Measurements from ENCODE around the gene AMOTL2.

AMOTL2 gene

DNA sequence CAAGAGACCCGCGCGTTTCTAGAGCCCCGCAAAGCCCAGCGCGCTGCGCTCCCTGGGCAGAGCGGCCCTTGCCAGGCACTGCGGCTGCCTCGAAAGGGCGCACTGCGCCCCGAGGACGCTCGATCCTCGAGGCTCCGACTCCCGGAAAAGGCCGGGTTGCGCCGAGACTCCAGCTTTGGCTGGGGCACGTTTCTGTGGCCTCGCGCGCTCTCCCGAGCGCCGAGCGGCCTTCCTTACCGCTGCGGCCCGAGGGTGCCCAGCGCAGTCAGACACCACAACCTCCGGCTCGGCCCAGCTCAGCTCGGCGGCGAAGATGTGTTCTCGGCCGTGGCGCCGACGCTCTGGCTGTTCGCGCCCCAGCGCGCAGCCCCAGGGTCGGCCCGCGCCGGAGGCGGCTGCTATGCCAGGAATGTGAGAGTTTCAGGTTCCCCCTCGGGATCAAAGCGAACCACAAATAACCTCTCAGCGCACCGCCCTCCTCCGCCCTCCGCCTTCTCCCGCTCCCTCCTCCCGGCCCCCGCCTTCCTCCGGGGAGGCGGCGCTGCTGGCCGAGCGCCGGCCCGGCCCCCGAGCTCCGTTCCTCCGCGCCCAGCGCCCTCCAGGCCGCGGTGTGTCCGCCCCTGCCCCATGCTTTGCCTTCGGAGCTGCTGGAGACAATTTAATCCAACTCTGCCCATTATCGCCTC is at the start of gene AMOTL2:
AMOTL2 (minus strand) TSS at position 343 of the 686 bp plus-strand sequence. CDS start 3,014 bp downstream, outside the sequence.
- no peak for DNase-seq (ENCODE audit: low read depth)

DNA sequence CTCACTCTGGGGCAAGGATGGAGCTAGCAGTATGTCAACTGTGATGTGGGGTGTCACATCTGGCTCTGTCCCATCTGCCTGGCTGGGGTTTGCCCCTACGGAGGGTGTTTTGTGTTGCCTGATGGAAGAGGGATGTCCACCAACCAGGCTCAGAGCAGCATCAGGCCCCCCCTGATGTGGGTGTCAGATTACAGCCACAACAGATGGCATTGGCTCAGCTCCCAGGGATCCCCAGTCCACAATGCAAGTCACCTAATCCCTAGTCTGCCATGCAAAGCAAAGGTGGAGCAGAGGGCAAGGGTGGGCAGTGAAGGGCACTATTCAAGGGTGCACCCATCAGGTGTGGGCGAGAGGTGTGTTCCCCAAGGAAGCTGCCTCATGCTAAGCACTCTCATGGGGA is 48.9 kb upstream of the AMOTL2 start:
- no peak for DNase-seq (ENCODE audit: low read depth)

DNA sequence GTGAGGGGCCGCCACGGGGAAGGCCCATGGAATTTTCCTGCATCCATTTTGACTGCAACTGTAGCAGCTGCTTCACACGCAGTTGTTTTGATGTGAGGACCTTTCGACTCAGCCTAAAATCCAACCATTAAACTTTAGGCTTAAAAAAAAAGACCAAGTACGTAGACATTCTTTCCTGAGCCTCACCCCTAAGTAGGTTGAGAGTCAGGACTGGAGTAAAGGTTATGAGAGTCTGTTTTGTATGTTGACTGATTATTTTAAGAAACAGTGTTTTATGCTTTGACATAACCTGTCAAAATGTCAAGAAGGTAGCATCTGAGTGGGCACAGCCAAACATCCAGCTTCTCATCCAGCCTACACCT is 45.7 kb upstream of the AMOTL2 start:
- DNase-seq (ENCODE audit: low read depth) = no peak

DNA sequence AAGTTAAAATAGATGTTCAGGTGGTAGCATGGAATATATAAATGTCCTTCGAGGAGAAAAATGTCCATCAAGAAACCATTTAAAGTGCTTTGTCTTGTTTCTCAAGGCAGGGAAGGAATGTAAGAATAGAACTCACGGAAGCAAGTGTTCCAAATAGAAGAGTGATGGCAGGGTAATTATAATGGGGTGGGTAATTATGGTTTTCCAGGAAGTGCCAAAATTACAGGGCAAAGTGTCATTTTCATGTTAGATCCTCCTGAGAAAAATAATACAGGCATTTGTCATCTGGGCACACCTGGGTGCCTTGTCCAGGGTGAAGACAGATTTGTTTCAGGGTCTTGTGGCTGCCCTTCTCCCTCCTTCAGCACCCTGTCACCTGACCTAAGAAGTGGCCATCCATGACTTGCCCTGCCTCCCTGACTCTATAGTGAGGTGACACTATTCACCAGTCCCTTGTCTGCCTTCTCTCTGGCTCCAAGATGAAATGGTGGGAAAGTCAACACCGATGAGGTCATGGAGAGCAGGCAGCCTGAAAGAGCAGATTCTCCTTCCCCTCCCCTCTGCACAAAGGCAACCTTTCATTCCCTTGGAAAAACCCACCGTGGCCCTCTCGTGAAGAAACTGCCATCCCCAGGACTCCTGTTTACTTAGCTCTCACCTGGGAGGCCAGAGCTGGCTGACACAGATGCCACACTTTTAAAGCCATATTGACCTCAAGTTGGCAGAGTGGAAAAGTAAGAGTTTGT is 45.1 kb upstream of the AMOTL2 start:
- no peak for DNase-seq (ENCODE audit: low read depth)

DNA sequence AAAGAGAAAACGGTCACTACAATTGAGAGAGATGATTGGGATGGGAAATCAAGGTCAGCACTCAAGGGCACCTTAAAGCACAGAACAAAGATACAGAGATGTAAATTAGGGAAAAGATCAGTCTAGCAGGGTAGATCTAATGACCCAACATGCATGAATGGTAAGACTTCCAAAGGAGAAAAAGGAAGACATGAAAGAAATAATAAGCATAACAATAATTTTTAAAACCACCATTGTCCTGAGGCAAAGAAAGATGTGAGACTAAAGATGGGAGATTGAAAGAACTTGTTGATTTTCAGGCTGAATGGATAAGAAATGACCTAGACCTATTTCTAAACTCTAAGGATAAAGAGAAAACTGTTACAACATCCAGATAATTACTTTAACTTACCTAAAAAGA is 34.8 kb upstream of the AMOTL2 start:
- DNase-seq (ENCODE audit: low read depth) = no peak

DNA sequence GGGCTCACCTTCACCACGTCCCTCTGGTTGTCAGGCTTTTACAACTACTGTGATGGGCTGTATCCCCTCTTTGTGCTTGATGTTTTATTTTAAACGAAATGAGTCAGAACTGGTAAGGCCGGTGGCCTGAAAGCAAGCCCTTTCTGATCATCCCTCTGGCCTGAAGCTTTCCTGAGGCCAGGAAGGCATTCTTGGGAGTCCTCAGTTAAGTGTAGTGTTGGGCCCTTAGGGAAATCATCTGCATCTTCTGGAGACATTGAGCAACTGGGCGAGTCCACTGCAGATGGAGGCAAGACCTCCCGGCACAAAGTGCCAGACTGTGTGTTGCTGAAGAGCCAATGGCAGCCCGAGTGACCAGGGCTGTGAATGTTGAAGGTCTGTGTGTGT is 33.0 kb upstream of the AMOTL2 start:
- no peak for DNase-seq (ENCODE audit: low read depth)

DNA sequence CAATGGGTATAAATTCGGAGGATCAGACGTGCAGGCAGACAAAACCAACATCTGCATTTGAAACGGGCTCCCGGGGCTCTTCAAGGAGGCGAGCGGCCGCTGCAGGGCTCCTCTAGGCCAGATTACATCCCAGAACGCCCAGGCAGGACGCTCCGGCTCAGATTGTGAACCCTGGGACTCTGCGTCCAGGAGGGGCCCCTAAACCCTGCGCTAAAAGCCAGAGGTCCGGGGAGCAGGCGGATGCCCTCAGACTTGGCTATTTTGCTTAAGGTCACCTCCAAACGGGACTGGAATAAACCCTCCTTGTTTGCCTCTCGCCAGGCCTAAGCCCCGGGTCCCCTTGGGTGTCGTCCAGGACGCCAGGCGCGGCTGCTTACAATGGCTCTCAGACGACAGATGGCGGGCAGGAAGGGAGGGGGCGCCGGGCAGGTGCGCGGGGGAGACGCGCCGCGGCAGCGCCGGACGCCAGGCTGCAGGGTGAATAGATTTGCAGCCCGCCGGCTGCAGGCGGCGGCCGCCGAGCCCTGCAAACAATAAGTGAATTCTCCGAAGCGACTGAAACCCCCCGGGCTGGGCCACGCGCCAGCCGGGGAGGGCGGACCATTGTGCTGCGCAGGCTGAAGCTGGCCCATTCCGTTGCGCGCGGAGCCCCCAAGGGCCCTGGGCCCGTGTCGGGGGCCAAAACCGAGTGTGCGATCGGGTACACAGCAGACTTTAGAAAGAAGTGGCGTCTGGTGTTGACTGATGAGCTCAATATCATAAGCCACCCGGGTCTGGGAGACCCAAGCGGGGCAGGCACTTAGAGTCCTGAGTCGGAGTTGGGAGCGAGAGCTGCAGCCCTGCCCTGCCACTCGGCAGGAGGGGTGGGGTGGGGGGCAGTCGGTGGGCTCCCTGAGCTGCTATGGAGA is 32.3 kb upstream of the AMOTL2 start:
- no peak for DNase-seq (ENCODE audit: low read depth)

DNA sequence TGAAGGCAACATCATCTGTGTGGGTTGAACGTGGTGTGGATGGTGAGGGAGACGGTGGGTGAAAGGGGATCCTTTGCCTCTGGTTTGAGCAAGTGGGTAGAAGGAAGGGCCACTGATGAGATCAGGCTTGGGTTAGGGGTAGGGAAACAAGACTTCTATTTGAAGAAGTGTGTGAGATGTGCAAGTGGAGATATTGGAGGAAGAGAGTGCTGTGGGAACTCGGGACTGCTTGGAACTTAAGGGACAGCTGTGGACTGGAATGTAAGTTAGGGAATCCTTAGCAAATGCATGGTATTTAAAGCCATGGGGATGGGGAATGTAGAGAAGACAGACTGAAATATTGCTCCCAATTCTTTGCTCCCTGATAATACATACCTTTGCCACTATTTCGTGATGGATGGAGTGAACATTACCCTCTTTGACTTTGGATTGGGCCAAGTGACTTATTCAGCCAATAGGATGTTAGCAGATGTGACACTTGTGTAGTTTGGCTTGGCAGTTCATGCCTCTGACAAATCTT is 30.2 kb upstream of the AMOTL2 start:
- no peak for DNase-seq (ENCODE audit: low read depth)

DNA sequence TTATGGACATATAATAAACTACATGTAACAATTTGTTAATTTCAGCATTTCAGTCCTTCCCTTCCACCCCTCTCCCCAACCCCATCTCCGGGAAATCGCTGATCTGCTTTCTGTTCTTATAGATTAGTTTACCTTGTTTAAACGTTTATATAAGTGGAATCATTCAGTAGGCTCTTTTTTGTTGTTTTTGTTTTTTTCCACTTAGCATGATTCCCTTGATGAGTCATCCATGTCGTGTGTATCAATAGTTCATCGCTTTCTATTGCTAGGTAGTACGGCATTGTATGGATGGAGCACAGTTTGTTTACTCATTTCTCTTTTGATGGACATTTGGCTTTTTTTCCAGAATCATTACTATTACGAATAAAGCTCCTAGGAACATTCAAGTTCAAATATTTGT is 23.5 kb upstream of the AMOTL2 start:
- DNase-seq (ENCODE audit: low read depth) = no peak

DNA sequence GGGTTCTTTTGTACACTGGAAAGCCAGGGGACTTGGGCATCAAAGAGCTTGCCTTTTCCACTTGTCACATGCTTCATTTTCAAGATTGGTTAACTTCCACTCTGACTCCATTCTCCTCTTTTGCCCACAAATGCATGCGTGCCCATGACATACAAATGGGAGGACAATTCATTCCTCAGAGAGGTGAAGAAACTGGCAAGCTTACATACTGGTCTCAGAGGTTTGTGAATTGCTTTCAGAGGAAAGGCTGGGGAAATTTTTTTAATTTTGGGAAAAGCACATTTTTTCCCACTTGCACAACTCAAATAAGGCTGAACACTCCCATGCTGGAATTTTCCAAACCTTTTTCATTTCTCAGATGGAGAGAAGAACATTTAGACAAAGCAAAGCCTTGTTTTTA is 20.9 kb upstream of the AMOTL2 start:
- DNase-seq (ENCODE audit: low read depth) = no peak

DNA sequence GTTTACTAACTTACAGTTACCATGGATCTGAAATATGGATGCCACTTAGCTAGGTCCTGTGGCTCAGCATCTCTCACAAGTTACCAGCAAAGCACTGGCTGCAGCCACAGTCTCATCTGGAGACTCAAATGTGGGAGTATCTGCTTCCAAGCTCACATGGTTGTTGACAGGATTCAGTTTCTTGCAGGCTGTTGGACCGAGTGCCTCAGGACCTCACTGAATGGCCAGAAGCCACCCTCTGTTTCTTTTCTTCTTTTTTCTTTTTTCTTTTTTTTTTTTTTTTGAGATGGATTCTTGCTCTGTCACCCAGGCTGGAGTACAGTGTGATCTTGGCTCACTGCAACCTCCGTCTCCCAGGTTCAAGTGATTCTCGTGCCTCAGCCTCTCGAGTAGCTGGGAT is 20.1 kb upstream of the AMOTL2 start:
- no peak for DNase-seq (ENCODE audit: low read depth)

DNA sequence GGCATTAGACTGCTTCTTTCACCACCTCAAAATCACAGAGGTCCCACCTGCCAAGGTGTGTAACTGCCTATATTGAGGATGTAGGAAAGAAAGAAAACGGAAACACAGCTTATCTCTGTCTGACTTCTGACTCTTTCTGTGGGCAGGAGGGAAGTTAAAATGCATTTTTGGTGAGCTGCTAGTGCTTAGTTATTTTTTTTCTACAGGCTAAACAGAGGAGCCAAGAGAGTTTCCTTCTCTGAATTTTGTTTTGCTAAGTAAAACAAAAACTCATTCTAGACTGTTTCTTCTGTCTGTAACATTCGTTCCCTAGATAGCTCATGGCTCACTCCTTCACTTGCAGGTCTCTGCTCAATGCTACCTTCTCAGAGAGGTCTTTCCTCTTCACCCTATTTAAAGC is 18.8 kb upstream of the AMOTL2 start:
- no peak for DNase-seq (ENCODE audit: low read depth)

DNA sequence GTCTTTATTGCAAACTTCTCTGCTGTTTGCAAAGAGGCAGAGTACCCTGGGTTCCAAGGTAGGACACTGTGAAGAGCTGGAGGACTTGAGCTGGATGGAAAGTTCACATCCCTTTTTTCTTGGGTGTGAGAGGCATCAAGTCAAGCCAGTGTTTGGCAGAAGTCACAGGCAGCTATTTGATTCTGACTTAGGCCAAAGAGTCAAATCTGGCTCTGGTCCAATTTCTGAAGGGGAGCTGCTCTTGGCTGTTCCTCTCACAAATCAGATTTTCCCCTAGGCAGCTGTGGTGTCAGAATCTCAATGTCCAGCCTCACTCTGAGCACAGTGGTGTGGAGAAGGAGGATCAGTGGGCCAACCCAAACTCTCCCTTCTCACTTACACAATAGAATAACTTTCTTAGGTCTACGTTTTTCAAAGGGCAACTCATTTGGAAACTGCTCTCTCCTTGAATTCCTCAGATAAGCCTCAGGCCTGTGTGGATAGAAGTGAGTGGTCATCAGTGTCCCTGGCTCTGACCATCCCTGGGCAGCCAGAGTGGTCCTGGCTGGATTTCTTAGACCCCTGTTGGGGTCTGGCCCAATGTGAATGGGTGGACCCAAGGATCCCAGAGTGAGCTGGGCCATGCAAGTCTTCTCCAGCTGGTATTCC is 18.2 kb upstream of the AMOTL2 start:
- DNase-seq (ENCODE audit: low read depth) = no peak

DNA sequence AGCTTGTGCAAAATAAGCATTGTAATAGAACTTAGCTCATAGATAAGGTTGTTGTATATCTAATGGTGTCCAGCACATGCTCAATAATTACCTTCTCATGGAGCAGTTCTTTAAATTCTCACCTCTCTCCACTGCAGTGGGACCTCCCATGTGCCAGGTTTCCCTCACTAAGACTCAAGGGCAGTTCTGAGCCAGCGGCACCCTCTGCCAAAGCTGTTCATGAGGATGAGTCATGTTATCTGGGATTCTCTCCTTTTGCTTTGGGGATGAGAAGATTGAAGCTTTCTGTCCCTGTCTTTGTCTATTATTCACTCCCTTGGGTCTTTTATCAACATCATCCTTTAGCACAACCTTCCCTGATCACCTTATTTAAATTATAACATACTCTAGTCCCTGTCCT is 15.6 kb upstream of the AMOTL2 start:
- DNase-seq (ENCODE audit: low read depth) = no peak

DNA sequence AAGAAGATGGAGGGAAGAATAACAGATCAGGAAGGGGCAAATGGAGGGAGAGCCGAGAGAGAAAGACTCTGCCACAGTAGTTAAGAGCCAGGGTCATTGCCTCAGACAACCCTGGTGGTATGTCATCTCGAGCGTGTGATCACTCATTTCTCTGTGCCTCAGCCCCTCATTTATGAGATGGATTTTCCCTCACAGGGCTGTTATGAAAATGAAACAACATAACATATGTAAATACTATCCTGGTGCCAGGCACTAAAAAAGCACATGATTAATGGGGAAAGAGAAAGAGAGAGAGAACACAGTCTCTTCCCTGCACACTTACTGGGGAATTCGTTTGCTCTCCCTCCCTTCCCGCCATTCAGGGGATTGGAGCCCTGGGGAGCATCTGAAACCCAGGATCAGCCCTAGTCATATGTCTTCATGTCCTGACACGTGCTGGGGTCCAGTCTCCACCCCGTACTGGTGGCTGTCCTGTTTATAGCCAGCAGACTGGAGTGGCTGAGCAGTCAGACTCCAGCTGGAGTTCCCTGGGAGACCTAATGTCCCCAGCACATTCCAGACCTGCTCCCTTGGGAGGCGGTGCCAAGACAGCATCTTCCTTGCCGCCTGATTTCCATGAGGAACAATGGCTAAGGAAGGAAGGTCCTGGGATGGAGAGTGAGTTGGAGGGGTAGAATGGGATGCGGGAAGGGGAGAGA is 14.7 kb upstream of the AMOTL2 start:
- DNase-seq (ENCODE audit: low read depth) = no peak

DNA sequence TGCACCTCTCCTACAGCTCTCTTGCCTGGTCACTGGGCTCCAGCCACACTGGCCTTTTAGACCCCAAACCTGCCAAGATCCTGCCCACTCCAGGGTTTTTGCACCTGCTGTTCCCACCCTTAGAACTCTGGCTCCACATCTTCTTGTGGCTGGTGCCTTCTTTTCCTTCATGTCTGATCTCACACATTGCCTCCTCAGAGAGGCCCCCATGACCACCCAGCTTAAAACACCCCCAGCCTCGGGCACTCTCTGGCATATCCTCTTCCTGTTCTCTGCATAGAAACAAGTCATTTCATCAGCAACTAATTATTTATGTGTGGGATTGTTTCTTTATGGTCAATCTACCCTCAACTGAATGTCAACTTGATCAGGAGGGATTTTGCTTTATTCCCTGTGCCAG is 14.0 kb upstream of the AMOTL2 start:
- DNase-seq (ENCODE audit: low read depth) = no peak

DNA sequence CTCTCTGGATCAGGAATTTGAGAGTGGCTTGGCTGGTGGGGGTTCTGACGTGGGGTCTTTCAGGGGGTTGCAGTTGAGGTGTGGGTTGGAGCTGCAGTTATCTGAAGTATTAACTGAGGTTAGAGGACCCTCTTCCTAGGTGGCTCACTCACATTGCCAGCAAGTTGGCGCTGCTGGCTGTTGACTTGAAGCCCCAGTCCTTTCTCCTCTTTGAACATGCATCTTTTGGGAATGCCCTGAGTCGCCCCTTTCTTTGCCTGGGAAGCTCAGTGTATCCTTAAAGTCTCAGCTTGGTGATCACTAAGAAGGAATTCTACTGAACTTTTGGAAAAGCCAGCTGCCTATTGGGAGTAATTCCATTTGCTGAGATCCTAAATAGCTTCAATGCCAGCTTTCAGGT is 13.0 kb upstream of the AMOTL2 start:
- no peak for DNase-seq (ENCODE audit: low read depth)

DNA sequence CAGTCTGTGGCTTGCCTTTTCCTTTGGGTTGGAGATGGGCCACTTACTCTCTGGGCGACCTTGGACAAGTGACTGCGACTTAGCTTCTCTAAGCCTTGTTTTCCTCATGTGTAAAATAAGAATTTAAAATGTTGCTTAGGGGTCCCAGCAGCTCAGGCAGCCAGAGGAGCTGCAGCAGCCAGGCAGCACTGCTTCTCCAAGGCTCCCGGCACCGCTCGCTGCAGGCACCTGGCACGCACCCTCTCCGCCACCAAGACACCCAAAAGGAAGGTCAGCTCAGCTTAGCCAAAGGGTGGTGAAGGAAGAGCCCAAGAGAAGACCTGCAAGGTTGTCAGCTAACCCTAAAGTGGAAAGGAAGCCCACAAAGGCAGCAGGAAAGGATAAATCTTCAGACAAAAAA is 10.7 kb upstream of the AMOTL2 start:
- DNase-seq (ENCODE audit: low read depth) = no peak

DNA sequence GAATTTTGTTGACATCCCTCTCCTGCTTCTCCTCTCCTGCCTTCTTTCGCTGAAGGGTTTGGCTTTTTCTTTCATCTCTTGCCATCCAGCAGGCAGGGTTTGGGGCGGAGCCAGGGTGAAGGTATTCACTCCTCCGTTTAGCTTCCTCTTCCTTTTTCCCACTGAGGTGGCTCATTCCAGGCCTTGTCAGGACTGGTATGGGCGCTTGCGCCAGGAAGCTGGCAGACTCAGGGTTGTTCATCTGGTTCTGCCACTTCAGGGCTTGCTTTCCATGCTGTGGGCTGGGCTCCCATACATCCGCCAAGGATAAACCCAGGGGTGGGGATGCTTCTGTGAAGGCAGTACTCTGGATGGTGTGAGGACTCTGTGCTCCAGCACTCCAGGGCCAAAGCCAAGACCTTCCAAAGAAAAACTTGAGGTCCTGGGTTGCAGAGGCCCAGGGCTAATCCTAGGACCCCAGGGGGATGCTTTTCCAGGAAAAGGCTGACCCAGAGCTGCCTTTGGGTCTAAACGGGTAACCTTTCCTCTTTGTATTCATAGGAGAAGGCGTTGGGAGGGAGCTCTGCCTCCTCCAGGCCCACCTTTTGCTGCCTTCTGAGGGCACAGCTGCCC is 7.7 kb upstream of the AMOTL2 start:
- no peak for DNase-seq (ENCODE audit: low read depth)

DNA sequence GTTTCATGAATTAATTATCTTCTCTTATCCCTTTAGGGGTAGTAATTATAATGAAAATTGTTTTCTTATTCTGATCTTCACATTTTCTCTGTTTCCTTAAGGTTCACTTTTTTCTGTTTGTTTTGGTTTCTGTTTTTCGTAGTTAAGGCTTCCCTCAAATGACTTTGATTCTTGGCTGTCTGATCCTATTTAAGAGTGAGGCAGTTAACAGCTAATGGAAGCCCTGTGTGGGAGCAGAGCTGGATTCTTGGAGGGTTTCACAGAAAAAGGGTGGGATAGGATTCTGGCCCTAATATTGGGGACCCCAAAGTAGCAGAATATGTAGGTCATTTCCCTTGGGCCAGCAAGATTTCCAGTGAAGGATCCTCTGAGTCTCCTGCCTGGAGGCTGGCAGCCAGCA is 6.8 kb upstream of the AMOTL2 start:
- no peak for DNase-seq (ENCODE audit: low read depth)

DNA sequence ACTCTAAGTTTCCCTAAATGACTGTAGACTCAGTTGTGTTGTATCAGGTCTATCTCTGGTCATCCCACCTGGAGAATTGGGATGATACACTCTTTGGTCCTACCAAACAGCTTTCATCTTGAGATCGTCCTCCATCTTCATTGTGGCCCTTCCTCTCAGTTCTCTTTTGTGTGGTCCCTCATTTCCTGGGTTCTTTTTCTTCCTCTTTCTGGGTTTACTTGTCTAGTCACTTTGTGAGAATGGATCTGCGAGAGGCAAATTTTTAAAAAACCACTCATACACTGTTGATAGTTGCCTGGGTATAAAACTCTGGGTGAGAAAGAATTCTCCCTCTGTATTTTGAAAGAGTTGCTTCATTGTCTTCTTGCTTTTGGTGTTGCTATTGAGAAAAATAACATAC is 6.0 kb upstream of the AMOTL2 start:
- DNase-seq (ENCODE audit: low read depth) = no peak
